ENCODE results near the gene ADGRL1.

The ADGRL1 gene

DNA sequence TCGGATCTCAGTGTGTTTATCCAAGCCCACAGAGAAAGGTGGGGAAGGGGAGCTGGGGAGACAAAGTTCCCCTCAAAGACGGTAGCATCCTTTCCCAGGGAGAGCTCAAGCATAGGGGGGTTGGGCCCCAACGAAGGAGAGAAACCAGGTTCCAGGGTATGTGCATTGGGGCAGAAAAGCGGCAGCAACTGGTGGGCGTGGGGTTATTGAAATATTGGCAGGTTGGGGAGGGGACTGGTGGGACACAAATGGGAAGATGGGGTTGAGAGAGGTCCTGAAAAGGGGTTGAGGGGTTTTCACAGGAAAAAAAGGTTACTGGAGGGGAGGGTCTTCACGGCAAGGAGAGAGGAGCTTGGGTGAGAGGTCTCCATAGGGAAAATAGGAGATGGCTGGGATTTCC, 70.6 kb downstream of the ADGRL1 start:
- peak overlapping the region; percentile 73 for H3K4me3 Mint-ChIP-seq
- ATAC-seq, result no peak
- H3K9me3 Mint-ChIP-seq, result no peaks in the 10 kb centered on the region
- DNase-seq (ENCODE audit: low spot score in 2 of 2), result no peak
- H3K27ac Mint-ChIP-seq, result peak overlapping the region; percentile 87
- H3K4me1 Mint-ChIP-seq, result peaks cover 29% of the 10 kb centered on the region
- peaks cover 47% of the 10 kb centered on the region for H3K36me3 Mint-ChIP-seq

DNA sequence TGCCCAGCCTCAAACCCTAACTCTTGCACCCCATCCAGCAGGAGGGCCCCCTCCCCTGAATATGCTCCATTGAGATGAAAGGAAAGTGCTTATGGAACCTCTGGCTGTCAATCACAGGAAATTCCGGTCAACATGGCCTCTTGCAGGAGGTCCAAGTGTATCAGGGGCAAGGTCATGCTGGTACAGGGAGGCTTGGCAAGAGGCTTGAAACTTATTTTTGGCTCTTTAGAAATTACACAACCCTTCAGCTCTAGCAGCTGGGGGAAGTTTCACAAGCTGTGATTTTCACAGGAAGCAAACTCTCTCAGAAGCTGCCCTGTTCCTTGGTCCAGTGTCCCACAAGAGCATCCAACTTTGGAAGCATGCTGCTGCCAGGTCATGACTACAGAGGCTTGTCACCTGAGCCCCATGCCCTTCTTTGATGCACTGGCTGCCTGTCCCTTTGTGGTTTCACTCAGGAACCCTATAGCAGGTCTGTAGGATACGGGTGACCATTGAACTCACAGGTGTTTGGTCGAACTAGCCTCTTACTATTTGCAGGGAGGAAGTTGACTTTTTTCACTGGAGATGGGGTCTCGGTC, 78.0 kb downstream of the ADGRL1 start:
- Mint-ChIP-seq H3K9me3 (no peaks in the 10 kb centered on the region), H3K4me1 (no peaks in the 10 kb centered on the region), H3K4me3 (no peak overlapping the region), H3K36me3 (peaks cover 41% of the 10 kb centered on the region), H3K27ac (no peak overlapping the region)
- ATAC-seq, result no peak
- DNase-seq (ENCODE audit: low spot score in 2 of 2), result no peak

DNA sequence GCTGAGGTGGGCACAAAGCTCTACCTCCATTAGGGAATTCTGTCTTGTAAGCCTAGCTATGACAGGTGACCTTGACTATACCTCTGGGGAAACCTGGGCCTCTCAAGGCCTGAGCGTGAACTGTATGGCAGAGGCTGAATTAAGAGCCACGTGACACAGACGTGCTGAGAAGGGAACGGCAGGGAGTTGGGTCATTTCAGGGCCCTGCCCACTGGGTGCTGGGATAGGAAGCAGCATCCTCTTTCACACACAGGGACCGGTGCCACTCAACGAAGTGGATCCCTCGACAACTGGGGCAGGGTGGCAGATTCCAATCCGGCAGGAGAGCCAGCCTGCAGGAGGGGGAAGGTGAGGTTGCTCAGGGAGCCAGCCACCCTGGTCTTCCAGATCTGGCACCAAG, 78.8 kb downstream of the ADGRL1 start:
- no peaks in the 10 kb centered on the region for H3K9me3 Mint-ChIP-seq
- no peaks in the 10 kb centered on the region for H3K4me1 Mint-ChIP-seq
- peaks cover 47% of the 10 kb centered on the region for H3K36me3 Mint-ChIP-seq
- H3K4me3 Mint-ChIP-seq, result no peak overlapping the region
- ATAC-seq, result no peak
- H3K27ac Mint-ChIP-seq, result no peak overlapping the region
- DNase-seq (ENCODE audit: low spot score in 2 of 2), result no peak

DNA sequence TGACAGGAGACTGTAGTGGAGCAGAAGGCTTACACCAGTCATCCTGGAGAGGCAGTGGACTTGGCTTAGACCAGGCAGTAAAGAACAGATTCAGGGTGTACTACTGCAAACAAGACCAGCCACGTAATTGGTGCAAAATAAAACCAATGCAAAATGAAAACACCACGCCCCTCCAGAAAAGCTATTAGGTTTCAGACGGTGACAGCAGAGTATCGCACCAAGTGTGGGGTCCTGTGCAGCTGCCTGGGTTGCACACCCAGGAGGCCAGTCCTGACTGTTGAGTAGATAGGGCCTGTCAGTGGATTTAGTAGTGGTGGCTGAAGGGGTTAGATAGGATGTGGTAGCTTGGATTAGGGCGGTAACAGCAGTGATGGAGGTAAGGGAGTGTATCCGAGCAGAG, 83.0 kb downstream of the ADGRL1 start:
- Mint-ChIP-seq H3K36me3 (peaks cover 50% of the 10 kb centered on the region), H3K4me1 (peaks cover 9% of the 10 kb centered on the region), H3K9me3 (no peaks in the 10 kb centered on the region), H3K4me3 (no peak overlapping the region), H3K27ac (no peak overlapping the region)
- DNase-seq (ENCODE audit: low spot score in 2 of 2) (no peak), ATAC-seq (no peak)

DNA sequence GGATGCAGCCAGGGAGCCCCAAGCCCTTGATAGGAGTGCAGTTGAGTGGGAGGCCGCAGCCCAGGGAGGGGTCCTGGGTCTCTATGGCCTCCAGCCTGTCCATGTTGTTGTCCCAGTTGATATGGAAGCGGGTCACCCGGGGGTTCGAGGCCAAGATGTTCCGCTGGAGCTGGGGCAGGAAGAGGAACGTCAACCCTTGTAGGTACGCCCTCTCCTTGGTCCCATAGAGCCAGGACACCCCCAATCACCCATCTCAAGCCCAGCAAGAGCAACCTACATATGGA, 85.5 kb downstream of the ADGRL1 start:
- ATAC-seq (no peak), DNase-seq (ENCODE audit: low spot score in 2 of 2) (no peak)
- H3K4me1 Mint-ChIP-seq, result peaks cover 25% of the 10 kb centered on the region
- peaks cover 47% of the 10 kb centered on the region for H3K36me3 Mint-ChIP-seq
- no peak overlapping the region for H3K4me3 Mint-ChIP-seq
- no peaks in the 10 kb centered on the region for H3K9me3 Mint-ChIP-seq
- H3K27ac Mint-ChIP-seq, result peak overlapping the region; percentile 90

DNA sequence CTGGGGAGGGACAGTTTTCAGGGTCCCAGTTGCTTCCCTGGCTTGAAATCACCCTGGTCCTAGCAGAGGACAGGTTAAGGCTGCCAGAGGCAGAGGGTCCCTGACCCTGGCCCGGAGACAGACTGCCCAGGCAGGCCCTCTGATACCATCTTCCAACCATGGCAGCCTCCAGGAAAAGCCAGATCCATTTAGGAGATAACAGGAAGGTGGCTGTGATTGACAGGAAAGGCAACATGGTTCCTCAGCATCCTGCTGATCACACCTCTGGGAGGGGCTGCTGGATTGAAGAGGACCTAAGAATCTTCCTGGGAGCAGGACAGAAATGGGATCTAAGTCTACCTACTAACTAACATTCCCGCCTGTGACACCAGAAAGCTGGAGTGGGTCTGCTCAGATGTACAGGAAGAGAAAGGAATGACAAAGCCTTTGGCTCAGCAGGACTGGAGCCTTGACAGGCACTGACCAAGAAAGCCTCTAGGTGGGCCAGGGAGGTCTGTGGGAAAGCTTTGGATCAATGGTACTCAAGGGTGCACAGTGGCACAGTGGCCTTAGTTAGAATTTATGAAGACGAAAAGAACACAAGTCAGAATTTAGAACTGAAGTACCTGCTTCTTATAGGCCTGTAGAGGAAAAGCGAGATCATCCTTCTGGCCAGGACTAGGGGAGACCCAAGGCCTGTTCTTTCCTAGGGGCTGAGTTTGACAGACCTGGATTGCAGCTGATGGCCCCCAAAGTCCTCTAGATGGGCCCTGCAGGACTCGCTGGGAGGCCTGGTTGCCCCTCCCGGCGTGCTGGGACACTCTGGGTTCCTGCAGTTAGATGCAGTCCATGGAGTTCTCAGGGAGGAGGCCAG, 86.1 kb downstream of the ADGRL1 start:
- ATAC-seq (no peak), DNase-seq (ENCODE audit: low spot score in 2 of 2) (no peak)
- Mint-ChIP-seq H3K27ac (peak overlapping the region; percentile 90), H3K36me3 (peaks cover 43% of the 10 kb centered on the region), H3K9me3 (no peaks in the 10 kb centered on the region), H3K4me1 (peaks cover 25% of the 10 kb centered on the region), H3K4me3 (no peak overlapping the region)

DNA sequence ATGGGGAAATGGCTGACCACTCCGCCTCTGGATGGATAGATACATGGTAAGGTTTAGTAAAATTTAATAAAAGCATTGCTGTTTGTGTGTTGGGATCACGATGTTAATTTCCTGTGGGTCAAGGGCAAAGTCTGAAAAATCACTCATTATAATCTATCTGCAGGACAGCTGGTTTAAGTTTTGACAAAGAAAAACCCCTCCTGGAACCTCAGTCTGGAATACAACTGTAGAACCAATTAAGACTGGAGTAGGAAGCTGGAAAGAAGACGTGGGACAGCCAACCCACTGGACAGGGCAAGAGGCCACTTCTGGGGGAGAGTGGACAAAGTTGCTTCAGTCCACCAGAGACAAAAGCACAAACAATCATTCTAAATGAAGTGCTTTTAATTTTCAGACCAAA, 86.8 kb downstream of the ADGRL1 start:
- Mint-ChIP-seq H3K27ac (peak overlapping the region; percentile 90), H3K36me3 (peaks cover 36% of the 10 kb centered on the region), H3K9me3 (no peaks in the 10 kb centered on the region), H3K4me3 (peak overlapping the region; percentile 89), H3K4me1 (peaks cover 25% of the 10 kb centered on the region)
- DNase-seq (ENCODE audit: low spot score in 2 of 2) (no peak), ATAC-seq (no peak)

DNA sequence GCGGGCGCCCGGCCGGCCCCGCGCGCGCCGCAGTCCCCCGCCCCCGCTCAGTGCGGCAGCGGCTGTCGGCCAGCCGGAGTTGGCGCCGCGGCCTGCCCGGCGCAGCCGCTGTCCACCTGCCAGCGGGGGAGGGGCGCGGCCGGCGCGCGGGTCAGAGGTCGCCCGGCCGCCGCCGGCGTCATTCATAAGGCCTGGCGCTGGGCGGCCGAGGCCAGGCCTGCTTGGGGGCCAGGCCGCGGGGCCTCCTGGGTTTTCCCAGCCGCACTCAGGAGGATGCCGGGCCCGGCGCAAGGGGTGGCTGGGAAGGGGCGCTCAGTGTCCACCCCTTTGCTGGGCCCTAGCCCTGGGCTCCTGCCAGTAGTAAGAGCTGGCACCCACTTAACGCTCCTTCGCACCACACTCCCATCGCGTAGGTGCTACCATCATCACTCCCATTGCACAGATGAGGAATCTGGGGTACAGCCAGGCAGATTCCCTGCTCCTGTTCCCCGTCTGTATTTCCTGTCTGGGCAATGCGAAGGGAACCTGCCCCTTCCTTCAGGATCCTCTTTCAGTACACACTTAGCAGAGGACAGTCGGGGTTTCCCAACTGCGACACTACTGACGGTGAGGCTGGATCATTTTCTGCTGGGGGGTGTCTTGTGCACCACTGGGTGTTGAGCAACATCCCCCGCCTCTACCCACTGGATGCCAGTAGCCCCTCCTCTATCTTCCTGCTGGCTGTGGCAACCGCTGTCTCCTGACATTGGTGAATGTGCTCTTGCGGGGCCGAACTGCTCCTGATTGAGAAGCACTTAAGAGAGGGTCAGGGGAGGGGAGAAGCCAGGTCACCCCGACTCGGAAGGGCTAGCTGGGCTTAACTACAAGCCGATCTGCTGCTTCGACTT, 87.6 kb downstream of the ADGRL1 start:
- Mint-ChIP-seq H3K27ac (peak overlapping the region; percentile 90), H3K4me3 (peak overlapping the region; percentile 89), H3K9me3 (no peaks in the 10 kb centered on the region), H3K4me1 (peaks cover 32% of the 10 kb centered on the region), H3K36me3 (peaks cover 30% of the 10 kb centered on the region)
- ATAC-seq (no peak), DNase-seq (ENCODE audit: low spot score in 2 of 2) (peak in 1 of 2 donors; percentile 68)

DNA sequence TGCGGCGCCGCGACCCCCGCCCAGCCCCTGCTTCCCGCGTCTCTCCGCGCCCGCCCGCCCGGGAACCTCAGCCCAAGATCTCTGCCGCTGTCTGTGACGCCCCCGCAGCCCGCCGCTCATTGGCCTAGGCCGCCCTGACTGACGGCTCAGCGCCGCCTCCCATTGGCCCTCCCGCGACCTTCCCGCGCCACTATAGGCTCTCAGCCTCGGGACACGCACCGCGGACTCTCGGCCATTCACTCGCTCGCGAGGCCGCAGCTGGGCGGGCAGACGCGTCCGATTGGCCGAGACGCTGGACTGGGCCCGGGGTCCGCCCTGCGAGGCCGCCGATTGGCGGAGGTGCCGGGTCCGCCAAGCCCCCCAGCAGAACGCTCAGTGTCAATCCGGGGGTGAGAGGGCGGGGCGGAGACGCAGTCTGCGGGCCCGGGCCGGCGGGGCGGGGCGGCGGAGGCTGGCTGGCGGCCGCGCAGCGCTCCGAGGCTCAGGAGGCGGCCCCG, 88.3 kb downstream of the ADGRL1 start, which contains the start of gene PRKACA:
Gene PRKACA, minus strand, starts transcription at position 95 of the 497 bp plus-strand sequence. CDS start 215 bp downstream, outside the sequence.
- H3K9me3 Mint-ChIP-seq, result no peaks in the 10 kb centered on the region
- peaks cover 23% of the 10 kb centered on the region for H3K36me3 Mint-ChIP-seq
- H3K4me1 Mint-ChIP-seq, result peaks cover 32% of the 10 kb centered on the region
- peak within 1 kb of the TSS; percentile 90 for H3K27ac Mint-ChIP-seq
- peak within 1 kb of the TSS; percentile 89 for H3K4me3 Mint-ChIP-seq
- DNase-seq (ENCODE audit: low spot score in 2 of 2) (peak; percentile 95 to 99), ATAC-seq (peak; percentile 95)

DNA sequence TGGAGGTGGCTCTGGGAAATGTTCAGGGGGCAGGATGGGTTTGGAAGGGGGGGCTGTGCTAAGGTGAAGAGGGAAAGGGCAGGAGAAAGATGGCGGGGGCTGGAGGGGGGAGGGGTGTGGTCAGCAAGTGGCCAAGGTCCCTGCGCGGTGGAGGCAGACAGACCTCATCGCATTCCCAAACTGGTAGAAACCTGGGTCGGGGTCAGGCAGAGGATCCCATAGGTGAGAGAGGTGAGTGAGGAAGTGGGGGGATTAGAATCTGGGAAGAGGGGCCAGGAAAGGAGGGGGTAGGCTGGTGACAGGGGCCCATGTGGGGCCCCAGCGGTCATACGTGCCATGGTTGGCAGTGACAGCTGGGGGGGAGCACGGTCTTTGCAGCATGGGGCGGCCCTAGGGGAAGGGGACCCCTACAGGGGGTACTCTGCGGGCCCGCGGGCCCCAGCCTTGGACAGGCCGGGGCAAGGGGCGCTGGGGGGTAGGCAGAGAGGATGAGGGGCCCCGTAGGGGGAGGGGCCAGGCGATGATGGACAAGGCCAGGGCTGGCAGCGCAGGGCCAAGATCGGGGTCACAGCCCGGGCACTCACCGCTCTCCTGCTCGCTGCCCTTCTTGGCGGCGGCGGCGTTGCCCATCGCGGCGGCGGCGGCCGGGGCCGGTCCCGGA, 88.9 kb downstream of the ADGRL1 start:
- H3K4me1 Mint-ChIP-seq, result peaks cover 32% of the 10 kb centered on the region
- peak overlapping the region; percentile 84 for H3K27ac Mint-ChIP-seq
- peak overlapping the region; percentile 89 for H3K4me3 Mint-ChIP-seq
- peak; percentile 2 for ATAC-seq
- DNase-seq (ENCODE audit: low spot score in 2 of 2), result peak in 1 of 2 donors; percentile 66
- no peaks in the 10 kb centered on the region for H3K9me3 Mint-ChIP-seq
- H3K36me3 Mint-ChIP-seq, result peaks cover 17% of the 10 kb centered on the region

DNA sequence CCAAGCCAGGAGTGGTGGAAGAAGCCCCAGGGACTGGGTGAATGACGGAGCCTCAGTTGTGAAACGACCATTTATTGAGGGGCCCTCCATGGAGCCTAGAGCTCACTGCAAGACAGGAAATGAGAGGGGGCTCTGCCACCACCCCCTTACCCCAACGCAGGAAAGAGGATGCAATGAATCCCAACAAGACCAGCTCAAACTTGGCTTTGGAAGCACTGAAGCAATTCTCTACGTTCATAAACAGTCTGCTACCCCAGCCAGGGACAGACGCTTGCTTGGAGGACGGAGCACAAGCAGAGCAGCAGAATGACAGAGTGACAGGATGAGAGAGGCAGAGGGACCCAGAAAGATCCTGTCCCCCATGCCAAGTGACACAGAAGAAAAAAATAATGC, 89.4 kb downstream of the ADGRL1 start:
- H3K4me3 Mint-ChIP-seq, result peak overlapping the region; percentile 89
- H3K27ac Mint-ChIP-seq, result peak overlapping the region; percentile 84
- H3K9me3 Mint-ChIP-seq, result no peaks in the 10 kb centered on the region
- ATAC-seq, result no peak
- peaks cover 32% of the 10 kb centered on the region for H3K4me1 Mint-ChIP-seq
- no peak for DNase-seq (ENCODE audit: low spot score in 2 of 2)
- peaks cover 17% of the 10 kb centered on the region for H3K36me3 Mint-ChIP-seq

DNA sequence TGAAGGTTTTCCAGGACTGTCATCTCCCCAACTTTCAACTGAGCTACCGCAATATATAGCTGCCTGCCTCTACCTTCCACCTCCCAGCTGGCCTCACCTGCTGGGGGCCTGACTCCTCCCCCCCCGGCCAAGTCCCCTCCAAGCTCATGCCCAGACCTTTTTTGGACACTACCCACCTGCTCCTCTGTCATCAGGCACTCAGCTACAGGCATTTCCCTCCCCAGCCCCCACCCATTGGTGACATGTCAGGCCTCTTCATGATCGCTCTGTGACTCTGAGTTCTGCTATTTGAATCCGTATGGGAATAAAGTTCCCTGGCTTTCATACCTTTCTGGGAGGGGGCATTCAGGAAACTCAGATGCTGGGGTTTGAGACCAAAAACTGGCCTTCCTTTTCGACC, 90.2 kb downstream of the ADGRL1 start:
- Mint-ChIP-seq H3K36me3 (peaks cover 17% of the 10 kb centered on the region), H3K27ac (no peak overlapping the region), H3K9me3 (no peaks in the 10 kb centered on the region), H3K4me3 (peak overlapping the region; percentile 89), H3K4me1 (peaks cover 32% of the 10 kb centered on the region)
- ATAC-seq, result no peak
- DNase-seq (ENCODE audit: low spot score in 2 of 2), result no peak

DNA sequence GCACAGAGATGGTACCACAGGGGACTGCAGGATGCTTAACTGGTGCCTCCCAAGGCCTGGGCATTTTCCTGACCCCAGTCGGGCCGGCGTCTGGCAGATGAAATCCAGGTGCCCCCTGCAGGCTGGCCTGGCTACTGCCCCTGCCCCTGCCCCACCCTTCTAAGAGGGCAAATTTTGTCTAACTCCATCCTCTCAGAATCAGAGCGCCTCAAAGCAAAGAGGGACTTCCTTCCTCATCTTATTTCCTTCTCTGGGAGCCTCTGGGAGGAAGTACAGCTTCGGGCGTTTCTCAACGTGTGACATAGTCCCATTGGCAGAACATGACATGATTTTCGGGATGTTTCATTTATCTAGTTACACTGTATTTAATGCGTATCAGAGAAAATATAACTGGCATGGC, 91.1 kb downstream of the ADGRL1 start:
- Mint-ChIP-seq H3K36me3 (peaks cover 8% of the 10 kb centered on the region), H3K27ac (no peak overlapping the region), H3K4me1 (peaks cover 32% of the 10 kb centered on the region), H3K9me3 (no peaks in the 10 kb centered on the region), H3K4me3 (no peak overlapping the region)
- ATAC-seq (no peak), DNase-seq (ENCODE audit: low spot score in 2 of 2) (peak in 1 of 2 donors; percentile 74)

DNA sequence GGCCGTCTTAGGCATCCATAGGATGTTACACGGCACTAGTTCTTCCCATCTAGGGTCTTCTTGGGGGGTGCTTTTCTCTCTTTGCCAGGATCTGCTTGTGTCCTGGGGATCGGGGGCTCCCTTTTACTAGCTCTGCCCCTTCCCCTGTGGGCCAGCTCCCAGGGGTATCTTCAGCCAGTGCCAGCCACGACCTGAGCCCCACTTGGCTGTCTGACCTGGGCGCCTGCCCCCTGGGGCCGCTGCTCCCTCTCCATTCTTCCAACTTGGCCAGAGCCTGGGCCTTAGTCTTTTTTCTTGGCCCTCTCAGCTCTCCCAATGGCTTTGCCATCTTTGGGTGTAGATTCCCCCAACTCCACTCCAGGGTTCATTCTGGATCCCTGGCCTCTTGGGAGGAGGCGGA, 91.5 kb downstream of the ADGRL1 start:
- H3K27ac Mint-ChIP-seq, result no peak overlapping the region
- ATAC-seq, result no peak

More for the DNA sequence above, 91.5 kb downstream of the ADGRL1 start:
- Mint-ChIP-seq H3K4me1 (peaks cover 32% of the 10 kb centered on the region), H3K4me3 (no peak overlapping the region), H3K9me3 (no peaks in the 10 kb centered on the region), H3K36me3 (peaks cover 6% of the 10 kb centered on the region)
- DNase-seq (ENCODE audit: low spot score in 2 of 2), result no peak

Measured in stimulated activated effector memory CD8-positive, alpha-beta T cell treated with anti-CD3 and anti-CD28 coated beads, Interleukin-12 subunit alpha, Interleukin-12 subunit beta, amount 100 ng/mL, for 72 hours (primary cell).